Lower leg skin (tissue), 4 donors: ENCODE results near the gene KRTAP1-5. TPM values are rescaled to one million over a fixed set of nuclear protein-coding genes. Genes with fewer than 3 reads are reported as not detected.

Experiments
- DNase-seq, 2 donors: peaks; one replicate each; pipeline ENCODE4 v3.0.0-alpha.2; 2019; ENCODE audit warnings: low spot score in 2 of 2
- H3K4me3 ChIP-seq: fragments of 200-600 bp; sonication (generic); 2 replicates; pipeline ENCODE4 v1.5.1; 2017; ENCODE audit warnings: mild to moderate bottlenecking, low read depth; ENCODE audit not compliant: poor library complexity, severe bottlenecking
- CTCF ChIP-seq, 3 donors: fragments of 450-650 bp; IDR thresholded peaks; one replicate each; pipeline ENCODE4 v1.5.1; 2016; ENCODE audit warnings: antibody characterized with exemption in 3 of 3, mild to moderate bottlenecking in 3 of 3, moderate library complexity in 2 of 3
- POLR2A ChIP-seq, 2 donors: fragments of 450-650 bp; IDR thresholded peaks; one replicate each; pipeline ENCODE4 v1.6.1; 2016 to 2017; ENCODE audit warnings: antibody characterized with exemption in 2 of 2, mild to moderate bottlenecking in 1 of 2, moderate library complexity in 1 of 2
- WGBS, 2 donors: methylation state at CpG; one replicate each; pipeline ENCODE4 v1.1.5; 2018; 5-methylcytosine and 5-hydroxymethylcytosine counted together
- intact Hi-C: fragments of 100-400 bp; cut with DNase I; formaldehyde crosslinking; loops from one replicate; pipeline ENCODE4 v1.15.0; 2023; ENCODE audit warnings: low total_unique reads
- total RNA-seq, 4 donors: library from RNA; depleted of rRNA; stranded (reverse); fragments of >200 nt; gene quantifications; one replicate each; pipeline ENCODE4 v1.1.0, GENCODE V29; 2016

KRTAP1-5 gene
- total RNA-seq, 4 donors from 2014 or later: 0.22 to 168 (median 10.9) TPM; not detected in 1

DNA sequence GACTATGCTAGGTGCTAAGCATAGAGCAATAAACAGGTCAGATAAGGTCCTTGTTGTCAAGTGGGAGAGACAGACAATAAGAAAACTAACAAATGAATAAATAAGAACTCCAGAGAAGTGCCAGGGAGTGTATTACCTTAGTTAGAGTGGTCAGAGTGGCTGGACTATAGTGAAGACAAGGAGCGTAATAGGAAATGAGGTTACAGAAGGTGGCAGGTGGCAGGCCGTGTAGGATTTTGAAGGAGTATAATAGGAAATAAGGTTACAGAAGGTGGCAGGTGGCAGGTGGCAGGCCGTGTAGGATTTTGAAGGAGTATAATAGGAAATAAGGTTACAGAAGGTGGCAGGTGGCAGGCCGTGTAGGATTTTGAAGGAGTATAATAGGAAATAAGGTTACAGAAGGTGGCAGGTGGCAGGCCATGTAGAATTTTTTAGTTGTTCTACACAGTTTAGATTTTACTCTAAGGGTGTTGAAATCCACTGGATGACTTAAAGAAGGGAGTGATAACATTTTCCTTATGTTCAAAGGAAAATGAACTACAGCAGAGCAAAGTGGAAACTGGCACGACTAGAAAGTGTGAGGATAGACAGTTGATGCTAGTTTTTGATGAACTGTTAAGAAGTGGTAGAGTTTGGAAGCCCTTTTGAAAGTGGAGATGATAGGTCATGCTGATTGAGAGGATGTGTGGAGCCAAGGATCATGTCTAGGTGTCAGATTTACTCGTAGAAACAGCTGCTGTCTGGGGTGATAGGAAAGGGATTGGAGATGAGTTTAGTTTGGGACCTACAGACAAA, 14.5 kb downstream of the KRTAP1-5 start:
- no peak for DNase-seq
- TF ChIP-seq CTCF (IDR thresholded peaks at IDR 0.05): no peak
- no peak for TF ChIP-seq POLR2A (IDR thresholded peaks at IDR 0.05)
- 82 to 86% methylated on average over 6 of the region's 6 CpGs for WGBS, 2 donors
- intact Hi-C loops: no loop called here
- H3K4me3 ChIP-seq: no peak overlapping the region

DNA sequence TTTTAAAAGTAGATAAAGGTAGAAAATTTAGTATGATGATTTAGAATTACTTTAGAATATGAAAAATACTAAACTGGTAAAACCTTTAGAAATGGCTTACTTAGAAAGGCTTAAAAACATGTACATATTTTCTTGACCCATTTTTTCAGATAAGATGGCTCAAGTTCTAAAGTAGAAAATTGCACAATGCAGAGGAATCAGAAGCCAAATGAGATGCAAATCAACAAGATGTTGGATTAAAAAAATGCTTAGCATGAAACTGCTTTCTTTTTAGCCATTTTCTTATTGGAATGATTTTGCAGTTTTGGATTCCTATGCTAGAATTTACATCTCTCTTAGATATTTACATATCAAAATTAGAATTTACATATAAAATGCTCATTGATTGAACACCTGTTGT, 16.6 kb downstream of the KRTAP1-5 start:
- intact Hi-C loops: no loop called here
- H3K4me3 ChIP-seq: no peak overlapping the region
- DNase-seq: no peak
- TF ChIP-seq CTCF (IDR thresholded peaks at IDR 0.05) (no peak), POLR2A (IDR thresholded peaks at IDR 0.05) (no peak)

DNA sequence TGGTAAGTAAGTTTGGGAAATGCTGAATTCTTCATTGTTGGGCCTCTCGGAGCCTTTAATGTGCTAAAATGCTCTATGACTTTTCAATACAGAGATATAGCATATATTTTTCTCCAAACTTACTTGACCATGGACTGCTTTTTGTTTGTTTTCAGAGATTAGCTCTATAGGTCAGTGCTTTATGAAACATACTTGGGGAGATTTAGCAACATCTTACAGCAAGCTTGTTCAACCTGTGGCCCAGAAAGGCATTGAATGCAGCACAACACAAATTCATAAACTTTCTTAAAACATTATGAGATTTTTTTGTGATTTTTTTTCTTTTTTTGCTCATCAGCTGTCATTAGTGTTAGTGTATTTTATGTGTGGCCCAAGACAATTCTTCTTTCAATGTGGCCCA, 17.1 kb downstream of the KRTAP1-5 start:
- TF ChIP-seq CTCF (IDR thresholded peaks at IDR 0.05) (no peak), POLR2A (IDR thresholded peaks at IDR 0.05) (no peak)
- no peak overlapping the region for H3K4me3 ChIP-seq
- DNase-seq: no peak
- intact Hi-C loops: no loop called here
- WGBS, 2 donors: 85 to 95% methylated on average over 1 of the region's 1 CpG

DNA sequence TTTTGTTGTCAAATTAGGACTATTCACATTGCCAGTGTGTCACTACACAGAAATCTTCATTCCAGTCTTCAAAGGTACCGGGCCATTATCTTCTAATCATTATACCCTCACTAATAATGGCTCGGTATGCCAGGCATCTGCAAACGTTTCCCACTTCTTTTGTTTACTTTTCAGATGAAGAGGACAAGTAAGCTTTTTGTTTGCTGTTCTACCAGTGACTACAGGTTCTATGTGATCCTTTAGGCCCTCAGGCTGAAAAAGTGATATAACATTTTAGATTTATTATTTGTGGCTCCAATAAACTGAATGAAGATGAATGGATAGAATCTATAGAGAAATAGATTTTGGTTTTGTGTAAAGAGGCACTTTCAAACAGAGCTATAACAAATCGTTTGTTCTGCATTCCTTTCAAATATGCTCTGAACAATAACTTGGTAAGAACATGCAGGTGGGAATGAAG, 17.7 kb downstream of the KRTAP1-5 start:
- 54 to 57% methylated on average over 4 of the region's 4 CpGs for WGBS, 2 donors
- no peak for TF ChIP-seq POLR2A (IDR thresholded peaks at IDR 0.05)
- no peak for DNase-seq
- intact Hi-C loops: no loop called here
- no peak overlapping the region for H3K4me3 ChIP-seq

DNA sequence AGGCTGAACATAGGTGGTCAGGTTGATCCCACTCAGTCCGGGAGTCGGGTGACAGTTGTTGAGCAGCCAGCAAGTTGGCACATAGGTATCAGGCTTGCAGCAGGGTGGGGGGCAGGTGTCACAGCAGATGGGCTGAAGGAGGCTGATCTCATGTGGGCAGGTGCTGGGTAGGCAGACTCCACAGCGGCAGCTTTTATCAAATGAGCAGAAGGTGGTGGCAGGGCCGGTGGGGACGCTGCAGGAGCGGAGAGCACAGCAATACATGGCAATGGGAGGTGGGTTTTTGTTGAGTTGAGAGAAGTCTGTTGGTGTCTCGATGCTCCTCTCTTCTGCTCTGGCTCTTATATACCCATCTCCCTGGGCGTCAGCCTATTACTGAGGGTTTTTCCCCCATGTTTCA, 18.2 kb downstream of the KRTAP1-5 start, which contains the start of gene KRTAP3-1:
Gene KRTAP3-1, minus strand, starts transcription at position 318 of the 400 bp plus-strand sequence. Its CDS starts 54 bp downstream, at position 264.
- 90% methylated on average over 8 of the region's 8 CpGs for WGBS, 2 donors
- no peak within 1 kb of the TSS for H3K4me3 ChIP-seq
- intact Hi-C loops: no loop called here
- DNase-seq: no peak
- TF ChIP-seq CTCF (IDR thresholded peaks at IDR 0.05) (no peak), POLR2A (IDR thresholded peaks at IDR 0.05) (no peak)

DNA sequence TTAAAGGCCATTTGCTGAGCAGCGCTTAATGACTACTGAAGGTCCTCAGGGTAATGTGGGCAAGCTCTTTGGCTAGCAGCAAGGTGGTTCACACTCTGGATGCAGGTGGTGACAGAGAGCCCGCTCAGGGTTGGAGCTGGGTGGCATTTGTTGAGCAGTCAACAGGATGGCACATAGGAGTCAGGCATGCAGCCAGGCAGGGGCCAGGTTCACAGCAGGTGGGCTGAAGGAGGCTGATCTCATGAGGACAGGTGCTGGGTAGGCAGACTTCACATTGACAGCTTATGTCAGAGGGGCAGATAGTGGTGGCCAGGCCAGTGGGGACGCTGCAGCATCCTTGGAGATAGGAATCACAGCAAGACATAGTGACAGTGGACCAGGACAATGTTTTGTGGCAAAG, 22.6 kb downstream of the KRTAP1-5 start:
- WGBS, 2 donors: 86 to 89% methylated on average over 3 of the region's 3 CpGs
- no peak overlapping the region for H3K4me3 ChIP-seq
- DNase-seq: no peak
- TF ChIP-seq POLR2A (IDR thresholded peaks at IDR 0.05) (no peak), CTCF (IDR thresholded peaks at IDR 0.05) (no peak)
- intact Hi-C loops: no loop called here
